Prostate gland (tissue), 2 donors: ENCODE data around the gene ADAMTS17. TPM values are rescaled to one million over a fixed set of nuclear protein-coding genes. Genes with fewer than 3 reads are reported as not detected.

Experiments
- DNase-seq: peaks from one replicate; pipeline ENCODE4 v3.0.0-alpha.2; 2019; ENCODE audit warnings: low spot score
- H3K27ac ChIP-seq, 2 donors: fragments of 200-600 bp; sonication (generic); 2 replicates each; pipeline ENCODE4 v1.5.1; 2017 to 2019
- H3K27me3 ChIP-seq: fragments of 200-600 bp; sonication (generic); replicated peaks from 2 replicates; pipeline ENCODE4 v1.5.1; 2019; ENCODE audit not compliant: insufficient read depth
- H3K36me3 ChIP-seq, 2 donors: fragments of 200-600 bp; sonication (generic); 1 replicate in 1 of 2; 2 replicates in 1 of 2; pipeline versions ENCODE4 v1.5.1 to v1.8.1; 2017 to 2019
- H3K4me1 ChIP-seq: fragments of 200-600 bp; sonication (generic); replicated peaks from 2 replicates; pipeline ENCODE4 v1.5.1; 2019
- H3K4me3 ChIP-seq, 2 donors: fragments of 200-600 bp; sonication (generic); 2 replicates each; pipeline ENCODE4 v1.5.1; 2017 to 2019
- H3K9me3 ChIP-seq: fragments of 200-600 bp; sonication (generic); 2 replicates; pipeline ENCODE4 v1.5.1; 2017
- POLR2A ChIP-seq: fragments of 450-650 bp; IDR thresholded peaks from one replicate; pipeline ENCODE4 v1.6.1; 2016; ENCODE audit warnings: antibody characterized with exemption, mild to moderate bottlenecking
- POLR2AphosphoS5 ChIP-seq: sonication (generic); formaldehyde crosslinking; IDR thresholded peaks from one replicate; pipeline ENCODE4 v1.6.1; 2017; ENCODE audit warnings: antibody characterized with exemption
- WGBS: methylation state at CpG from one replicate; pipeline ENCODE4 v1.1.5; 2018; 5-methylcytosine and 5-hydroxymethylcytosine counted together
- intact Hi-C: fragments of 100-400 bp; cut with DNase I; formaldehyde crosslinking; loops from one replicate; pipeline ENCODE4 v1.14.2; 2022
- total RNA-seq, 2 donors: library from RNA; depleted of rRNA; stranded (reverse); fragments of >200 nt; gene quantifications; one replicate each; pipeline ENCODE4 v1.1.0, GENCODE V29; 2016
- TF ChIP-seq, protein P1 (sequence below), 4 experiments: fragments of 200-600 bp in 2 of 4; fragments of 450-650 bp in 2 of 4; sonication (generic) in 2 of 4; IDR thresholded peaks; 1 replicate in 3 of 4; 2 replicates in 1 of 4; pipeline ENCODE4 v1.5.1; 2016 to 2019; ENCODE audit warnings: antibody characterized with exemption in 4 of 4, mild to moderate bottlenecking in 2 of 4, moderate library complexity in 2 of 4

The ADAMTS17 gene
- total RNA-seq, 2 donors from 2014 or later = 2.7 to 5.6 TPM

DNA sequence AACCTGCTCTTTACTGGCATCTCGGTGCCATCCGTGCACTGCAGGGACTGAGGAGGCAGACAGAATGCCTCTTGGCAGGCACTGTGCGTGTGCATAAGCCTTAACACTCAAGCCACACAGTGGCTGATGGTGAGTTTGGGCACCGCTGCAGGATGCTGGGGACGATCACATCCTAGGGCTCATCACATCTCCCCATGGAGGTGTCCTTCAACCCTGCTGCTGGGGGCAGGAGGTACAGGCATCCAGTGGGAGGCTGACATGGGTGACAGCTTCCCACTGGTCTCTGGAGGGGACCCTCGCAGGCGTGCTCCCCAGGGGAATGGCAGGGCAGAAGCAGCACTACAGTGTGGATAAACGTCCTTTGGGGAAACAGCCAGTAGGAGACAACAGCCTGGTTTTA, 190.9 kb downstream of the ADAMTS17 start:
- intact Hi-C loops = no loop called here
- Histone ChIP-seq H3K4me3 (no peak overlapping the region), H3K4me1 (no peaks in the 10 kb centered on the region), H3K27me3 (no peaks in the 10 kb centered on the region), H3K36me3 (no peaks in the 10 kb centered on the region), H3K9me3 (no peaks in the 10 kb centered on the region), H3K27ac (no peak overlapping the region)
- WGBS = 93% methylated on average over 8 of the region's 8 CpGs
- TF ChIP-seq, protein P1, sequence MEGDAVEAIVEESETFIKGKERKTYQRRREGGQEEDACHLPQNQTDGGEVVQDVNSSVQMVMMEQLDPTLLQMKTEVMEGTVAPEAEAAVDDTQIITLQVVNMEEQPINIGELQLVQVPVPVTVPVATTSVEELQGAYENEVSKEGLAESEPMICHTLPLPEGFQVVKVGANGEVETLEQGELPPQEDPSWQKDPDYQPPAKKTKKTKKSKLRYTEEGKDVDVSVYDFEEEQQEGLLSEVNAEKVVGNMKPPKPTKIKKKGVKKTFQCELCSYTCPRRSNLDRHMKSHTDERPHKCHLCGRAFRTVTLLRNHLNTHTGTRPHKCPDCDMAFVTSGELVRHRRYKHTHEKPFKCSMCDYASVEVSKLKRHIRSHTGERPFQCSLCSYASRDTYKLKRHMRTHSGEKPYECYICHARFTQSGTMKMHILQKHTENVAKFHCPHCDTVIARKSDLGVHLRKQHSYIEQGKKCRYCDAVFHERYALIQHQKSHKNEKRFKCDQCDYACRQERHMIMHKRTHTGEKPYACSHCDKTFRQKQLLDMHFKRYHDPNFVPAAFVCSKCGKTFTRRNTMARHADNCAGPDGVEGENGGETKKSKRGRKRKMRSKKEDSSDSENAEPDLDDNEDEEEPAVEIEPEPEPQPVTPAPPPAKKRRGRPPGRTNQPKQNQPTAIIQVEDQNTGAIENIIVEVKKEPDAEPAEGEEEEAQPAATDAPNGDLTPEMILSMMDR (IDR thresholded peaks at IDR 0.05) = no peak
- TF ChIP-seq POLR2A (no peak), POLR2AphosphoS5 (no peak)
- no peak for DNase-seq

DNA sequence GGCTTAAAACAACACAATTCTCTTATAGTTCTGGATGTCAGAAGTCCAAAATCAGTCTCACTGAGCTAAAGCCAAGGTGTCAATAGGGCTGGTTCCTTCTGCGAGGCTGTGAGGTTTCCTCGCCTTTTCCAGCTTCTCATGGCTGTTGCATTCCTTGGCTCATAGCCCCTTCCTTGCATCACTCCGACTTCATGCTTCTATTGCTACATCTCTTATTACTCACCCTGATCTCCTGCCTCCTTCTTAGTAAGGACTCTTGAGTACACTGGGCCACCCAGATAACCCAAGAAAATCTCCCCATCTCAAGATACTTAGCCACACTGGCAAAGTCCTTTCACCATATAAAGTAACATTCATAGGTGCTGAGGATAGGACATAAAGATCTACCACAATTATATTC, 193.9 kb downstream of the ADAMTS17 start:
- H3K4me1 ChIP-seq = no peaks in the 10 kb centered on the region
- no peak overlapping the region for H3K27ac ChIP-seq
- no peaks in the 10 kb centered on the region for H3K27me3 ChIP-seq
- intact Hi-C loops = no loop called here
- no peaks in the 10 kb centered on the region for H3K9me3 ChIP-seq
- DNase-seq = no peak
- no peak overlapping the region for H3K4me3 ChIP-seq
- 97% methylated on average over 3 of the region's 3 CpGs for WGBS
- H3K36me3 ChIP-seq = no peaks in the 10 kb centered on the region
- TF ChIP-seq, protein P1 (IDR thresholded peaks at IDR 0.05) = no peak
- TF ChIP-seq POLR2AphosphoS5 (no peak), POLR2A (no peak)

DNA sequence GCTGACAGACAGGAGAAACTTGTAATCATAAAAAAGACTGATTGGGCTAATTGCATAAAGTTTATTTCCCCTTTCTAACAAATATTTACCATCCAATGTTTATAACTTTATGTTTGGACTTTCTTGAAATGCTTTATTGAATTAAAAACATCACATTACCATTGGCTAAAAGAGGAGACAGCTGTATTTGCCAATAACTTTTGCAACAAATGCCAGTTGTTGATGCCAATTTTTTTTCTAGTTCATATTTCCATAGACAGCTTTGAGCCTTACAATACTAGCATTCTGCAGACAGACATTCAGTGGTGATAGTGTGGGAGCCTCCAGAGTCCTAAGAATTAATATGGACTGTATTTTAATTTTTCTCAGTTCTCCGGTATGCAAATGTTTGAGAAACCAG, 198.4 kb downstream of the ADAMTS17 start:
- no peak for DNase-seq
- TF ChIP-seq POLR2AphosphoS5 (no peak), POLR2A (no peak)
- TF ChIP-seq, protein P1 (IDR thresholded peaks at IDR 0.05) = no peak
- intact Hi-C loops = no loop called here
- Histone ChIP-seq H3K9me3 (no peaks in the 10 kb centered on the region), H3K4me3 (no peak overlapping the region), H3K27me3 (no peaks in the 10 kb centered on the region), H3K4me1 (no peaks in the 10 kb centered on the region), H3K36me3 (no peaks in the 10 kb centered on the region), H3K27ac (no peak overlapping the region)
- 80% methylated on average over 1 of the region's 1 CpG for WGBS

DNA sequence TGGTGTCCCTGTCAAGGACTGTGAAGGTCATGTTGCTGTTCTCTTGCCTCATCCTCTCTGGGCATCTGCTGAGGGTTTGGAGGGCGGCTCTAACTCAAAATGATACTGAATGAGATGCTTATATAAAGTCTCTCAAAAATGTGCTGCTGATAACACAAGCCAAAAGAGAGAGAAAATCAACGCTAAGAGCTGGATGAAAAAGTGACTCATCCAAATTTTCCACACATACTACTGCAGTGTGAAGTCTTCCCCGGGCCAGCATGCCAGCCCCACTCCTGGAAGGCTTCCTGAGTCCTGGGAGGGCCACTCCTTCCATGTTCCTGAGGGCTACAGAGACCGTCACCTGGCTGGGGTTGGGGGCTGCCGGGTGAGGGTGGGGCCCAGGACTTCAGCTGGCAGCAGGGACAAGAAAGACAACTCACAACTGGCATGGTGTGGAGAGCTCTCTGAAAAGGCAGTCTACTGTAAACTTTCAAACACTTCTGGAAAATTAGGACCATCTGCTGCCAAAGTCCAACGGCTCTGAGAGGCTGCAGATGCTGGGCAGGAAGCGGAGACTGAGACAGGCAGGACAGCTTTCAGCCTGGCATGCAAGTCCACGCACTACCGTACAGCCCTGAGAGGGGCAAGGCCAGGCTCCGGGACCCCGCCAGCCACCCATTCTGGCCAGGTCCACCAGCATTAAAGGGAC, 200.3 kb downstream of the ADAMTS17 start:
- 56% methylated on average over 11 of the region's 11 CpGs for WGBS

More for the DNA sequence above, 200.3 kb downstream of the ADAMTS17 start:
- DNase-seq = no peak
- no peaks in the 10 kb centered on the region for H3K27me3 ChIP-seq
- TF ChIP-seq POLR2AphosphoS5 (no peak), POLR2A (no peak)
- TF ChIP-seq, protein P1 (IDR thresholded peaks at IDR 0.05) = no peak
- intact Hi-C loops = no loop called here
- H3K9me3 ChIP-seq = no peaks in the 10 kb centered on the region
- H3K36me3 ChIP-seq = no peaks in the 10 kb centered on the region
- H3K4me3 ChIP-seq = no peak overlapping the region
- H3K27ac ChIP-seq = no peak overlapping the region
- H3K4me1 ChIP-seq = no peaks in the 10 kb centered on the region
